Stomach (tissue), 4 donors: ENCODE measurements around the gene DDN.

Experiments
- CTCF ChIP-seq, 7 experiments: fragments of 450-650 bp in 4 of 7; fragments of 200-600 bp in 3 of 7; sonication (generic) in 3 of 7; IDR thresholded peaks; one replicate each; pipeline ENCODE4 v1.5.1; 2016 to 2019; ENCODE audit warnings: antibody characterized with exemption in 7 of 7, control low read depth in 2 of 7, mild to moderate bottlenecking in 1 of 7
- EP300 ChIP-seq: sonication (generic); formaldehyde crosslinking; IDR thresholded peaks from one replicate; pipeline ENCODE4 v1.6.1; 2017; ENCODE audit warnings: antibody characterized with exemption
- POLR2A ChIP-seq, 4 donors: fragments of 450-650 bp; IDR thresholded peaks; one replicate each; pipeline ENCODE4 v1.6.1; 2016; ENCODE audit warnings: antibody characterized with exemption in 4 of 4, control low read depth in 2 of 4, mild to moderate bottlenecking in 1 of 4, moderate library complexity in 1 of 4
- POLR2AphosphoS5 ChIP-seq, 3 donors: sonication (generic); formaldehyde crosslinking; IDR thresholded peaks; one replicate each; pipeline ENCODE4 v1.6.1; 2016; ENCODE audit warnings: antibody characterized with exemption in 3 of 3

DNA sequence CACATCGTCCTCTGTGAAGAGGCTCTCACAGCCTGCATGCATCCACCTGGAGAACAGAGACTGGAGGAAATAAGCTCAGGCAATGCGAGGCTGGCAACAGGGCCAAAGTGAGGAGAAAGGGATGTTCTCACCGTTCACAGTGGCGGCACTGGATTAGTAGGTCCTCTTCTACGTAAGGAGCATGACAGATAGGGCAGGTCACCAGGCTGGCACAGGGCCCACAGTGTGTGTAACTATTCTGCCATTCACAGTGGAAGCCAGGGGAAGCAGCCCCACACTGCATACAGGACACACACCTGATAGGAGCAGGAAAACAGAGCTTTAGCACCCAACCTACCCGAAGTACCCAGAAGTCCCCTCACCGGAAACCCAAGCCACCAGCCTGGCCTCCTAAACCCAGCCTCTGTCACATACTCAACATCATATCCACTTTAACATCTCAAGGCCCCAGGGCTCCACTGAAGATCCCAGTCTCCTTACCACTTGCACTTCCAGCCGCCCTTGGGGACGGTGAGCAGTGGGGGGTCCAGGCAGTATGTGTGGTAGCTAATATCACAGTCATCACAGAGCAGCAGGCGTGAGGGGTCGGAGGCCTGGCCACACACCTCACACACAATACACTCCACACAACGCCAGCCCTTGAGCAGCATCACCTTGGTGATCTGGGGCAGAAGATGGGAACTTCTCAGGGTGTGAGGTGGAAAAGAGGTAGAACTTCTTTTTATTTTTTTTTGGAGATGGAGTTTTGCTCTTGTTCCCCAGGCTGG is 47.1 kb upstream of the DDN start:
- TF ChIP-seq POLR2A (IDR thresholded peaks at IDR 0.05) (no peak), CTCF (IDR thresholded peaks at IDR 0.05) (no peak), EP300 (no peak), POLR2AphosphoS5 (IDR thresholded peaks at IDR 0.05) (no peak)
